Stimulated activated effector memory CD8-positive, alpha-beta T cell treated with anti-CD3 and anti-CD28 coated beads, Interleukin-12 subunit alpha, Interleukin-12 subunit beta, amount 100 ng/mL, for 72 hours (primary cell): ENCODE results near the gene CAPN2.
A peak's percentile ranks its signal among the peaks of the same experiment; 100 is the strongest.

ENCODE experiments used
- ATAC-seq: fragments of 150-1000 bp; cut with Tn5 transposase; 2 replicates; pipeline ENCODE4 v1.10.0; 2021
- DNase-seq, 2 donors: peaks; one replicate each; pipeline ENCODE4 v3.0.0; 2021 to 2022; ENCODE audit warnings: low spot score in 2 of 2
- H3K27ac Mint-ChIP-seq: one replicate; pipeline ENCODE4 v1.8.0; 2022; ENCODE audit warnings: mild to moderate bottlenecking, mixed read lengths
- H3K36me3 Mint-ChIP-seq: one replicate; pipeline ENCODE4 v1.8.0; 2022; ENCODE audit warnings: mild to moderate bottlenecking, mixed read lengths
- H3K4me1 Mint-ChIP-seq: one replicate; pipeline ENCODE4 v1.8.0; 2022; ENCODE audit warnings: mixed read lengths
- H3K4me3 Mint-ChIP-seq: one replicate; pipeline ENCODE4 v1.8.0; 2022; ENCODE audit warnings: mild to moderate bottlenecking, mixed read lengths
- H3K9me3 Mint-ChIP-seq: one replicate; pipeline ENCODE4 v1.8.0; 2022; ENCODE audit warnings: mixed read lengths

CAPN2 gene

DNA sequence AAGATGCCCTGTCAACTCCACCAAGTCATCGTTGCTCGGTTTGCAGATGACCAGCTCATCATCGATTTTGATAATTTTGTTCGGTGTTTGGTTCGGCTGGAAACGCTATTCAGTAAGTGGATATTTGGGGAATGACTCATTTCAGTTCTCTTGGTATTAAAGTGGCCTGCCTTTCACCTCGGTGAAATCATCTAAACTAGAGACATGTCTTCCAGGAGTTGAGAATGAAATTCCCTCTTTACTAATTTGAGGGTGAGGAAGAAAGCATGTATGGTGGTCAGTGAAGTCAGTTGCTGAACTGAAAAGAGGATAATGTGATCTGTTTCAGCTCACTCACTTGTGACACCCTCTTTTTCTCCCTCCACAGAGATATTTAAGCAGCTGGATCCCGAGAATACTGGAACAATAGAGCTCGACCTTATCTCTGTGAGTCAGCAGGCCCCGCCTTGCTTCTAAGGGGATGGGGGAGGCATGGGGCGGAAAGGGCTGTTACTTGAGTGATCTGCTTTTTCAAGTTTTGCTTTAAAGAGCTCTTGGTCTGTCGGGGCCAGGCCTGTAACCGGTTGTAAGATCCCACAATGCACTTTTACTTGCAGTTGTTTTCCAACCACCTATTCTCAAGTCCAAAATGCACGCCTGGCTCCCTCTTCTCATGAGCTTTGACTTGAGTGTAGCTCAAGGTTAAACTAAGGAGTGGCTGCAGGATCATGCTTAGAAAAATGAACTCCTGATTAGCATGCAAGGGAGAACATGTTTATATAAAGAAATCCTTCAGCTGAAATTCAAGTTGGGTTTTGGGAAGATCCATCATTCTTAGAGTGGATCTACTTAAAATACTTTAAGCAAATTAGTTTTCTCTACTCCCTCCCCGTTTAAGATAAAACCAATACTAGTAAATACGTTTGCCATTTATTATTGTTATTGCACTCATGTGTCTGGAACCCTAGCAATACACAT, 59.8 kb downstream of the CAPN2 start:
- Mint-ChIP-seq H3K4me3 (no peak overlapping the region), H3K4me1 (peaks cover 43% of the 10 kb centered on the region), H3K36me3 (peaks cover 85% of the 10 kb centered on the region), H3K27ac (peak overlapping the region; percentile 51), H3K9me3 (no peaks in the 10 kb centered on the region)
- ATAC-seq: peak; percentile 78
- DNase-seq: no peak

- Mint-ChIP-seq H3K36me3 (peaks cover 92% of the 10 kb centered on the region), H3K9me3 (no peaks in the 10 kb centered on the region), H3K4me1 (peaks cover 45% of the 10 kb centered on the region), H3K4me3 (no peak overlapping the region), H3K27ac (peak overlapping the region; percentile 51)
- no peak for ATAC-seq
- no peak for DNase-seq
Measured at GRCh38 chr1:223772771-223773160, 60.4 kb downstream of the CAPN2 start.

GRCh38 chr1:223774134-223774814, 61.9 kb downstream of the CAPN2 start:
- peaks cover 45% of the 10 kb centered on the region for H3K4me1 Mint-ChIP-seq
- peaks cover 99% of the 10 kb centered on the region for H3K36me3 Mint-ChIP-seq
- no peak overlapping the region for H3K4me3 Mint-ChIP-seq
- H3K9me3 Mint-ChIP-seq: no peaks in the 10 kb centered on the region
- ATAC-seq: peak; percentile 14
- no peak for DNase-seq
- peak overlapping the region; percentile 76 for H3K27ac Mint-ChIP-seq

DNA sequence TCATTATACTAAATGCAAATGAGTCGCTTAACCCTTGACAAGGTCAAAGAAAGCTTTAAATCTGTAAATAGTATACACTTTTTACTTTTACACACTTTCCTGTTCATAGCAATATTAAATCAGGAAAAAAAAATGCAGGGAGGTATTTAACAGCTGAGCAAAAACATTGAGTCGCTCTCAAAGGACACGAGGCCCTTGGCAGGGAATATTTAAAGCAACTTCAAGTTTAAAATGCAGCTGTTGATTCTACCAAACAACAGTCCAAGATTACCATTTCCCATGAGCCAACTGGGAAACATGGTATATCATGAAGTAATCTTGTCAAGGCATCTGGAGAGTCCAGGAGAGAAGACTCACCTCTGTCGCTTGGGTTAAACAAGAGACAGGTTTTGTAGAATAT, 62.7 kb downstream of the CAPN2 start:
- H3K36me3 Mint-ChIP-seq: peaks cover 98% of the 10 kb centered on the region
- DNase-seq: no peak

GRCh38 chr1:223775711-223776074, 63.4 kb downstream of the CAPN2 start:
- DNase-seq (no peak), ATAC-seq (no peak)
- Mint-ChIP-seq H3K4me3 (no peak overlapping the region), H3K4me1 (peaks cover 45% of the 10 kb centered on the region), H3K9me3 (no peaks in the 10 kb centered on the region), H3K27ac (peak overlapping the region; percentile 88), H3K36me3 (peaks cover 98% of the 10 kb centered on the region)

More for the DNA sequence above, 62.7 kb downstream of the CAPN2 start:
- H3K4me1 Mint-ChIP-seq: peaks cover 45% of the 10 kb centered on the region
- no peaks in the 10 kb centered on the region for H3K9me3 Mint-ChIP-seq
- no peak for ATAC-seq
- no peak overlapping the region for H3K4me3 Mint-ChIP-seq
- H3K27ac Mint-ChIP-seq: no peak overlapping the region

- Mint-ChIP-seq H3K9me3 (no peaks in the 10 kb centered on the region), H3K4me1 (peaks cover 45% of the 10 kb centered on the region), H3K4me3 (no peak overlapping the region), H3K27ac (peak overlapping the region; percentile 88), H3K36me3 (peaks cover 98% of the 10 kb centered on the region)
- ATAC-seq: peak; percentile 89
- peak in 1 of 2 donors; percentile 61 for DNase-seq
Measured at GRCh38 chr1:223776075-223776814, 63.9 kb downstream of the CAPN2 start.

DNA sequence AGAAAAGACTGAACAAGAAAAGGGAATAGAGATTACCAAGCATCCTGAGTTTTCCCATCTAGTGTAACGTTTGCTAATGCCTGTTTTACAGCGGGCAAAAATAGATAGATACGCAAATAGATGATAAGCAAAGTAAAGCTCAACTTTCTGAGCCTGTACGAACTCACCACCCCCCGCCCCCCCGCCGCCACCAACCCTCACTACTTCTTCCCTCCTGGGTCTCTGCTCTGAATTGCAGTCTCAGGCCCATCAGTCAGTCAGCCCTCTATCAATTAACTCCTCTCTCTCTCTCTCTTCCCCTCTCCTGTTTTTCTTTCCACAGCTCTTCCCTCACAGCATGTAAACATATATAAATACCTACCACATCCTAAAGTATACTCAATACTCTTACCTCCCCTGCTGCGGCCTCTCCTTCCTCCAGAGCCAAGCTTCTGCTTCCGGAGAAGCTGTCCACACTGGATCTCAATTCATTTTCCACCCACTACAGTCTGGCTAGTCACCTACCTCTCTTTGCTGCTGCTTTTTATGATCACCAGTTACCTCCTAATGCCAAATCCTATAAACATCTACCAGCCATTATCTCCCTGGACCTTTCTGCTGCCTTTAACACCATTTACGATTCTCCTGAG, 64.6 kb downstream of the CAPN2 start:
- Mint-ChIP-seq H3K27ac (peak overlapping the region; percentile 88), H3K9me3 (no peaks in the 10 kb centered on the region), H3K36me3 (peaks cover 96% of the 10 kb centered on the region), H3K4me3 (no peak overlapping the region), H3K4me1 (peaks cover 38% of the 10 kb centered on the region)
- ATAC-seq (no peak), DNase-seq (peak in 1 of 2 donors; percentile 44)

GRCh38 chr1:223780318-223780717, 68.0 kb downstream of the CAPN2 start:
- Mint-ChIP-seq H3K27ac (peak overlapping the region; percentile 62), H3K4me1 (peaks cover 25% of the 10 kb centered on the region), H3K4me3 (no peak overlapping the region), H3K36me3 (peaks cover 91% of the 10 kb centered on the region), H3K9me3 (no peaks in the 10 kb centered on the region)
- no peak for DNase-seq
- ATAC-seq: no peak

DNA sequence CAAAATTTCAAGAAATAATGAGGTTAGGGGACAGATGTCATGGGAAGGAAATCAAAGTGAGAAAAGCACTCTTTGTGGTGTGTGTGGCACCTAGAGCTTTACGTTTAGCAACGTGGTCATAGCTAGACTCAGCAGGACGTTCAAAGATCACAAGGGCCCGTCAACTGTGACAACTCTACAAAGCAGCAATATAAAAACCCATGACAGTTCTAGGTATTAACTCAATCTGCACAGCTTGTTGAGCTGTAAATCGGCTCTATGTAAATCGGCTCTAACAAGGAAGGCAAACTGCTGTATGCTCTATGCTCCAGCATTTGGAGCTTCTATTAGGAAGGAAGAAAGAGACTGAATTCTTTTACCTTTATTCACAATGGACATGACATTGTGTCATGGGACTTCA, 68.6 kb downstream of the CAPN2 start:
- Mint-ChIP-seq H3K27ac (peak overlapping the region; percentile 62), H3K9me3 (no peaks in the 10 kb centered on the region), H3K36me3 (peaks cover 91% of the 10 kb centered on the region), H3K4me3 (no peak overlapping the region), H3K4me1 (peaks cover 22% of the 10 kb centered on the region)
- DNase-seq: no peak
- no peak for ATAC-seq

GRCh38 chr1:223783676-223784075, 71.3 kb downstream of the CAPN2 start:
- Mint-ChIP-seq H3K9me3 (no peaks in the 10 kb centered on the region), H3K4me1 (peaks cover 10% of the 10 kb centered on the region), H3K4me3 (no peak overlapping the region), H3K27ac (peak overlapping the region; percentile 20), H3K36me3 (peaks cover 91% of the 10 kb centered on the region)
- no peak for DNase-seq
- ATAC-seq: no peak

DNA sequence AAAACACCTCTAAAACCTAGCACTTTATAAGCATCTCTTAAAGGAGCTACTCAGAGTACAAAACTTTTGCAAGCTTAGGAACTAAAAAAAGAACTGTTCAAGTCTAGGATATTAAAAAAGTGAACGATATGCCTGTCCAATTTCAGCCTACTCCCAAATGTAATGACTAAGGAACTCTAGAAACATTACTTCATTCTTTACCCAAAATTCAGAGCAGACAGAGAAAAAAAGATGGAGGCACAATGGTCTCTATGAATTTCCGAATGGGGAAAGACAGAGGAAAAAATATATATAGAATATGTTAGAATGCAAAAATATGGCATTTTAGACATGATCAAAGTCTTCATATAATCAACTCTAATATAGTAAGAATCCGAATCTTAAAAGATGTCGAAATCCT, 72.2 kb downstream of the CAPN2 start:
- ATAC-seq: no peak
- Mint-ChIP-seq H3K9me3 (no peaks in the 10 kb centered on the region), H3K4me3 (no peak overlapping the region), H3K4me1 (peaks cover 10% of the 10 kb centered on the region), H3K36me3 (peaks cover 93% of the 10 kb centered on the region), H3K27ac (peak overlapping the region; percentile 20)
- no peak for DNase-seq

- Mint-ChIP-seq H3K4me1 (peaks cover 10% of the 10 kb centered on the region), H3K27ac (no peak overlapping the region), H3K4me3 (no peak overlapping the region), H3K36me3 (peaks cover 93% of the 10 kb centered on the region), H3K9me3 (no peaks in the 10 kb centered on the region)
- ATAC-seq (no peak), DNase-seq (no peak)
Measured at GRCh38 chr1:223785808-223786207, 73.5 kb downstream of the CAPN2 start.

- no peaks in the 10 kb centered on the region for H3K4me1 Mint-ChIP-seq
- ATAC-seq: no peak
- H3K9me3 Mint-ChIP-seq: no peaks in the 10 kb centered on the region
- peak overlapping the region; percentile 34 for H3K27ac Mint-ChIP-seq
- H3K36me3 Mint-ChIP-seq: peaks cover 97% of the 10 kb centered on the region
- H3K4me3 Mint-ChIP-seq: no peak overlapping the region
- no peak for DNase-seq
Measured at GRCh38 chr1:223788746-223789415, 76.5 kb downstream of the CAPN2 start.

DNA sequence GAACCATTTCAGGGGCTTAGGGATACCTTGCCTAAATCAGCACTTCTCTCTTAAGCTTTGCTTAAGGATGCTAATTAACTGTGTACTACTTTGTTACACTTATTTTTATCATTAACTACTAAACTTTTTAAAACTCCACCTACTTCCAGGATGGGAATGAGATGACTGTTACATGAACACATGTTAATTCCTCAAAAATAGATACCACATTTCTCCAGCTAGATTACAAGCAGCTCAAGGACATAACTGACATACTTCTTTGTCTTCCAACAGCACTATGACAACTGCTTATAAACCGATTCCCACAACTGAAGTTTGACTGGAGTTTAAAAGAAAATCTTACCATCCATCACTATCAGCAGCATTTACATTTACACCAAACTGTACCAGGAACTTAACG, 79.7 kb downstream of the CAPN2 start:
- no peak overlapping the region for H3K4me3 Mint-ChIP-seq
- H3K36me3 Mint-ChIP-seq: peaks cover 98% of the 10 kb centered on the region
- no peaks in the 10 kb centered on the region for H3K4me1 Mint-ChIP-seq
- H3K27ac Mint-ChIP-seq: peak overlapping the region; percentile 71
- DNase-seq (no peak), ATAC-seq (no peak)
- no peaks in the 10 kb centered on the region for H3K9me3 Mint-ChIP-seq
